HEK293 (cell line): ENCODE results near the gene SMIM24.

Experiments used
- ATF2 ChIP-seq: fragments of 450-650 bp; formaldehyde crosslinking; IDR thresholded peaks from 2 replicates; pipeline ENCODE4 v1.5.1; 2016; ENCODE audit warnings: missing biosample characterization, missing genetic modification characterization, low read depth
- TRIM28 ChIP-seq: IDR thresholded peaks from 2 replicates; pipeline ENCODE4 v1.6.1; 2011; ENCODE audit warnings: low read length, control low read depth, borderline replicate concordance
- ZNF350 ChIP-seq: fragments of 450-650 bp; formaldehyde crosslinking; IDR thresholded peaks from 2 replicates; pipeline ENCODE4 v1.5.0; 2017; ENCODE audit warnings: missing biosample characterization, mild to moderate bottlenecking, missing genetic modification characterization
- ZNF398 ChIP-seq: fragments of 450-650 bp; formaldehyde crosslinking; IDR thresholded peaks from 2 replicates; pipeline ENCODE4 v1.5.1; 2017; ENCODE audit warnings: missing biosample characterization, missing genetic modification characterization
- ZNF449 ChIP-seq: fragments of 450-650 bp; formaldehyde crosslinking; IDR thresholded peaks from 2 replicates; pipeline ENCODE4 v1.5.1; 2017; ENCODE audit warnings: missing biosample characterization, mild to moderate bottlenecking, missing genetic modification characterization, moderate library complexity

- no peak for TF ChIP-seq ZNF350 (tag by site-specific recombination)
- TF ChIP-seq TRIM28: no peak
- TF ChIP-seq ZNF449 (tag by site-specific recombination): no peak
- TF ChIP-seq ZNF398: no peak
- TF ChIP-seq ATF2 (tag by site-specific recombination): no peak
Measured at GRCh38 chr19:3441986-3442329, 38.4 kb downstream of the SMIM24 start.
